Sigmoid colon (tissue), 7 donors: ENCODE data around the gene CFAP126. TPM values are rescaled to one million over a fixed set of nuclear protein-coding genes. Genes with fewer than 3 reads are reported as not detected.
A peak's percentile ranks its signal among the peaks of the same experiment; 100 is the strongest.
"Not testable (repeated sequence)": the region's sequence is repeated elsewhere in the genome, so short reads cannot be mapped to it uniquely, and the experiment has no call there.

Experiments used
- DNase-seq: peaks from one replicate; pipeline ENCODE4 v3.0.0-alpha.2; 2019
- H3K27ac ChIP-seq, 4 donors: fragments of 200-600 bp; sonication (generic); one replicate each; pipeline ENCODE4 v1.5.1; 2016 to 2019; ENCODE audit warnings: mild to moderate bottlenecking in 1 of 4
- H3K27me3 ChIP-seq, 3 donors: fragments of 200-600 bp; sonication (generic); one replicate each; pipeline ENCODE4 v1.5.1; 2019; ENCODE audit warnings: mild to moderate bottlenecking in 1 of 3
- H3K36me3 ChIP-seq, 4 donors: fragments of 200-600 bp; sonication (generic); one replicate each; pipeline ENCODE4 v1.5.1; 2016 to 2019
- H3K4me1 ChIP-seq, 4 donors: fragments of 200-600 bp; sonication (generic); one replicate each; pipeline ENCODE4 v1.5.1; 2017 to 2019
- H3K4me3 ChIP-seq, 4 donors: fragments of 200-600 bp; sonication (generic); one replicate each; pipeline ENCODE4 v1.5.1; 2017 to 2019; ENCODE audit warnings: mild to moderate bottlenecking in 2 of 4, moderate library complexity in 1 of 4
- H3K9me3 ChIP-seq, 4 donors: fragments of 200-600 bp in 3 of 4; sonication (generic) in 3 of 4; one replicate each; pipeline versions ENCODE4 v1.5.1 to v1.6.1; 2013 to 2019
- CTCF ChIP-seq, 4 experiments: fragments of 450-650 bp in 3 of 4; fragments of 200-600 bp in 1 of 4; IDR thresholded peaks; one replicate each; pipeline ENCODE4 v1.5.1; 2016 to 2019; ENCODE audit warnings: antibody characterized with exemption in 4 of 4, mild to moderate bottlenecking in 3 of 4, moderate library complexity in 2 of 4
- EP300 ChIP-seq, 4 donors: sonication (generic); formaldehyde crosslinking; IDR thresholded peaks; one replicate each; pipeline ENCODE4 v1.6.1; 2017; ENCODE audit warnings: antibody characterized with exemption in 4 of 4
- POLR2A ChIP-seq, 2 donors: fragments of 450-650 bp; IDR thresholded peaks; one replicate each; pipeline ENCODE4 v1.6.1; 2016; ENCODE audit warnings: antibody characterized with exemption in 2 of 2, mild to moderate bottlenecking in 2 of 2, moderate library complexity in 2 of 2
- POLR2AphosphoS5 ChIP-seq, 4 donors: sonication (generic); formaldehyde crosslinking; IDR thresholded peaks; one replicate each; pipeline ENCODE4 v1.6.1; 2017; ENCODE audit warnings: antibody characterized with exemption in 4 of 4
- WGBS, 2 donors: extraction: QIAGEN DNeasy Blood & Tissue Kit; methylation state at CpG; one replicate each; pipeline ENCODE4 v1.1.7; 2013; 5-methylcytosine and 5-hydroxymethylcytosine counted together
- intact Hi-C: fragments of 100-400 bp; cut with DNase I; formaldehyde crosslinking; loops from one replicate; pipeline ENCODE4 v1.15.1; 2023
- polyA plus RNA-seq, 3 donors: library from polyadenylated mRNA; stranded (reverse); fragments of 200-250 nt; gene quantifications; one replicate each; pipeline ENCODE4 v1.2.3, GENCODE V29; 2013
- total RNA-seq, 4 donors: library from RNA; depleted of rRNA; stranded (reverse); fragments of >200 nt; gene quantifications; one replicate each; pipeline ENCODE4 v1.1.0, GENCODE V29; 2016
- donor health status: healthy with polysubstance abuse.
- donor health status: Bipolar disorder and iron deficiency.
- donor health status: healthy.

CFAP126 gene
- total and polyA plus RNA-seq, 7 donors, result not detected

- Histone ChIP-seq H3K4me3 (no peak overlapping the region), H3K36me3 (no peaks in the 10 kb centered on the region), H3K27me3 (no peaks in the 10 kb centered on the region), H3K4me1 (peaks cover 0 to 13% (median 8%) of the 10 kb centered on the region in 4 donors), H3K27ac (no peak overlapping the region), H3K9me3 (no peaks in the 10 kb centered on the region)
- no peak for DNase-seq
- TF ChIP-seq CTCF (IDR thresholded peaks at IDR 0.05) (no peak), POLR2A (IDR thresholded peaks at IDR 0.05) (no peak), EP300 (IDR thresholded peaks at IDR 0.05) (no peak), POLR2AphosphoS5 (IDR thresholded peaks at IDR 0.05) (no peak)
- intact Hi-C loops, result loop anchor here (10.0 kb wide), 1 partner anchor 348 kb away; the partner anchor contains the start of gene USF1
Measured at GRCh38 chr1:161393151-161393550, 25.5 kb upstream of the CFAP126 start.

- Histone ChIP-seq H3K4me1 (peaks cover 0 to 13% (median 8%) of the 10 kb centered on the region in 4 donors), H3K27ac (no peak overlapping the region), H3K9me3 (no peaks in the 10 kb centered on the region), H3K27me3 (no peaks in the 10 kb centered on the region), H3K36me3 (no peaks in the 10 kb centered on the region), H3K4me3 (no peak overlapping the region)
- 92 to 95% methylated on average over 8 of the region's 8 CpGs for WGBS, 2 donors
- intact Hi-C loops, result loop anchor here (10.0 kb wide), 1 partner anchor 347 kb away; the partner anchor contains the start of gene USF1
- no peak for DNase-seq
- TF ChIP-seq CTCF (IDR thresholded peaks at IDR 0.05), result no peak
- TF ChIP-seq POLR2AphosphoS5 (IDR thresholded peaks at IDR 0.05), result no peak
- no peak for TF ChIP-seq EP300 (IDR thresholded peaks at IDR 0.05)
- no peak for TF ChIP-seq POLR2A (IDR thresholded peaks at IDR 0.05)
Measured at GRCh38 chr1:161391611-161392010, 23.9 kb upstream of the CFAP126 start.

GRCh38 chr1:161391136-161391535, 23.5 kb upstream of the CFAP126 start:
- H3K4me1 ChIP-seq, result peaks cover 0 to 13% (median 8%) of the 10 kb centered on the region in 4 donors
- 93 to 95% methylated on average over 7 of the region's 7 CpGs for WGBS, 2 donors
- not testable (repeated sequence) for H3K4me3 ChIP-seq, H3K27me3 ChIP-seq, H3K27ac ChIP-seq, H3K9me3 ChIP-seq, DNase-seq, H3K36me3 ChIP-seq
- intact Hi-C loops, result loop anchor here (10.0 kb wide), 1 partner anchor 346 kb away; the partner anchor contains the start of gene USF1

- 3 to 8% methylated on average over 13 of the region's 13 CpGs for WGBS, 2 donors
- Histone ChIP-seq H3K27ac (peak overlapping the region; percentile 76 to 94 (median 90)), H3K4me3 (peak overlapping the region; percentile 37 to 68 (median 60)), H3K27me3 (no peaks in the 10 kb centered on the region), H3K9me3 (no peaks in the 10 kb centered on the region), H3K4me1 (peaks cover 0 to 13% (median 8%) of the 10 kb centered on the region in 4 donors), H3K36me3 (no peaks in the 10 kb centered on the region)
- TF ChIP-seq POLR2AphosphoS5 (IDR thresholded peaks at IDR 0.05) (no peak), POLR2A (IDR thresholded peaks at IDR 0.05) (no peak), EP300 (IDR thresholded peaks at IDR 0.05) (no peak), CTCF (IDR thresholded peaks at IDR 0.05) (no peak)
- intact Hi-C loops, result loop anchor here (1.0 to 10.0 kb wide), 2 partner anchors 9 to 346 kb away; partner anchors contain the start of gene USF1
- no peak for DNase-seq
Measured at GRCh38 chr1:161390559-161390858, 22.8 kb upstream of the CFAP126 start.

- TF ChIP-seq POLR2AphosphoS5 (IDR thresholded peaks at IDR 0.05) (peak; percentile 96 to 100 (median 97)), CTCF (IDR thresholded peaks at IDR 0.05) (no peak), EP300 (IDR thresholded peaks at IDR 0.05) (peak; percentile 95 to 100 (median 98)), POLR2A (IDR thresholded peaks at IDR 0.05) (peak; percentile 85 to 91)
- peak; percentile 99 for DNase-seq
- Histone ChIP-seq H3K4me1 (peaks cover 0 to 13% (median 8%) of the 10 kb centered on the region in 4 donors), H3K4me3 (peak overlapping the region; percentile 43 to 68 (median 60)), H3K27me3 (no peaks in the 10 kb centered on the region), H3K36me3 (no peaks in the 10 kb centered on the region), H3K9me3 (no peaks in the 10 kb centered on the region), H3K27ac (peak overlapping the region; percentile 90 to 94 (median 93))
- WGBS, 2 donors, result 1% methylated on average over 78 to 79 of the region's 79 CpGs
- intact Hi-C loops, result loop anchor here (1.0 to 10.0 kb wide), 3 partner anchors 9 to 345 kb away; partner anchors contain the start of gene USF1
Measured at GRCh38 chr1:161389691-161390558, 22.2 kb upstream of the CFAP126 start.

- peak overlapping the region; percentile 90 to 94 (median 93) for H3K27ac ChIP-seq
- H3K27me3 ChIP-seq, H3K9me3 ChIP-seq, DNase-seq, H3K36me3 ChIP-seq: not testable (repeated sequence)
- 74 to 79% methylated on average over 16 of the region's 16 CpGs for WGBS, 2 donors
- intact Hi-C loops, result loop anchor here (2.0 kb wide), 1 partner anchor 188 kb away; no protein-coding TSS in a partner anchor
- H3K4me3 ChIP-seq, result peak overlapping the region; percentile 43 to 67 (median 52)
- H3K4me1 ChIP-seq, result peaks cover 0 to 13% (median 8%) of the 10 kb centered on the region in 4 donors
Measured at GRCh38 chr1:161389158-161389557, 21.5 kb upstream of the CFAP126 start.
